ENCODE data around the gene ZNF319.

ZNF319 gene

GRCh38 chr16:57999971-58000705, at the start of gene ZNF319:
ZNF319 (minus strand) TSS chr16:58000672; CDS start chr16:57998265, 2,407 bp downstream.
- in situ Hi-C loops (cut with MboI; ENCODE audit: low sequenced_read_pairs) = loop anchor here (5.0 kb wide), 1 partner anchor 103 kb away; no protein-coding TSS in a partner anchor

GRCh38 chr16:58049232-58050185, 49.0 kb upstream of the ZNF319 start:
- in situ Hi-C loops (cut with MboI; ENCODE audit: low sequenced_read_pairs) = no loop called here

- in situ Hi-C loops (cut with MboI; ENCODE audit: low sequenced_read_pairs) = no loop called here
Measured at GRCh38 chr16:58048494-58049231, 48.2 kb upstream of the ZNF319 start.

GRCh38 chr16:58047557-58048348, 47.3 kb upstream of the ZNF319 start:
- in situ Hi-C loops (cut with MboI; ENCODE audit: low sequenced_read_pairs) = no loop called here

GRCh38 chr16:58046936-58047335, 46.5 kb upstream of the ZNF319 start:
- in situ Hi-C loops (cut with MboI; ENCODE audit: low sequenced_read_pairs) = no loop called here

- in situ Hi-C loops (cut with MboI; ENCODE audit: low sequenced_read_pairs) = no loop called here
Measured at GRCh38 chr16:58046054-58046881, 45.8 kb upstream of the ZNF319 start.

- in situ Hi-C loops (cut with MboI; ENCODE audit: low sequenced_read_pairs) = no loop called here
Measured at GRCh38 chr16:58045096-58045495, 44.6 kb upstream of the ZNF319 start.

- in situ Hi-C loops (cut with MboI; ENCODE audit: low sequenced_read_pairs) = no loop called here
Measured at GRCh38 chr16:58044266-58045019, 44.0 kb upstream of the ZNF319 start.

GRCh38 chr16:58043571-58044155, 43.2 kb upstream of the ZNF319 start:
- in situ Hi-C loops (cut with MboI; ENCODE audit: low sequenced_read_pairs) = no loop called here

- in situ Hi-C loops (cut with MboI; ENCODE audit: low sequenced_read_pairs) = no loop called here
Measured at GRCh38 chr16:58042886-58043515, 42.5 kb upstream of the ZNF319 start.

GRCh38 chr16:58042001-58042885, 41.8 kb upstream of the ZNF319 start:
- in situ Hi-C loops (cut with MboI; ENCODE audit: low sequenced_read_pairs) = no loop called here

- in situ Hi-C loops (cut with MboI; ENCODE audit: low sequenced_read_pairs) = no loop called here
Measured at GRCh38 chr16:58041628-58041955, 41.1 kb upstream of the ZNF319 start.

GRCh38 chr16:58040945-58041627, 40.6 kb upstream of the ZNF319 start:
- in situ Hi-C loops (cut with MboI; ENCODE audit: low sequenced_read_pairs) = no loop called here

- in situ Hi-C loops (cut with MboI; ENCODE audit: low sequenced_read_pairs) = no loop called here
Measured at GRCh38 chr16:58040496-58040846, 40.0 kb upstream of the ZNF319 start.

- in situ Hi-C loops (cut with MboI; ENCODE audit: low sequenced_read_pairs) = no loop called here
Measured at GRCh38 chr16:58039829-58040495, 39.5 kb upstream of the ZNF319 start.

- in situ Hi-C loops (cut with MboI; ENCODE audit: low sequenced_read_pairs) = no loop called here
Measured at GRCh38 chr16:58038219-58038641, 37.8 kb upstream of the ZNF319 start.
